Stimulated activated CD4-positive, alpha-beta T cell treated with anti-CD3 and anti-CD28 coated beads, Interleukin-1b, Interleukin-23, amount 100 ng/mL, for 24 hours (primary cell): ENCODE results near the gene SMIM44.

ENCODE experiments used
- DNase-seq, 4 experiments: peaks; one replicate each; pipeline ENCODE4 v3.0.0-alpha.2; 2020; ENCODE audit warnings: low read depth in 4 of 4, low spot score in 1 of 4

The SMIM44 gene

GRCh38 chr19:3501780-3502179 is 18.5 kb upstream of the SMIM44 start:
- DNase-seq: no peak

DNA sequence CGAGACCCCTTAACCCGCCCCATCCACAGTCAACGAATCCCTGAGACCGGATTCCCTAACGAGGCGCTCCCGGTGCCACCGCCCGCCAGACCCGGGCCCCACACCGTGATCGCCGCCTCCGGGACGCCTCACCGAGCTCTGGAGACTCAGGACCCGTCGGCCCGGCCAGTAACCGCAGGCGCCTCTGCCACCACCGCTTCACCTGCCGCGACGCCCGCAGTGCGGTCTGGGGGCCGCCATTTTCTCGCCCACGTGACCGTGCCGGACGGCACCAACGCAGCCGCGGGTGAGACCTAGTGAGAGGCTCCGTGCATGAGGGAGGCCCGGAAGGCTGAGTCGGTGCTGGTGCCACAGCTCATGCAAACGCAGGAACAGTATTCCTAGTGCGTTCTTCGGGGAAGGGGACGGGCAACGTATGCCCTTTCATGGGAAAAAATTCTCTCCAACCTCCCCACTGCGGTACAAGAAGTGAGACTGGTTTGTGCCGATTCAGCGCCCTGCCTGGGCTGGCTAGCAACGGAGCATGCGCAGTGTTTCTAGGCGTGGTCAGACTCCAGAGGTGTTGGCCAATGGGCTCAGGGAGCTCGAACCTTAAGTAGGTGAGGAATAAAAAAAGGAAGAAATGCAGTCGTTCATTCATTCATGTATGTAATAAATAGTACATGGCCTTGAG is 17.3 kb upstream of the SMIM44 start, which contains the start of gene DOHH:
Gene DOHH, minus strand, starts transcription at position 246 of the 673 bp plus-strand sequence. CDS start 3,860 bp downstream, outside the sequence.
- DNase-seq: peak; percentile 87 to 94 (median 92)

GRCh38 chr19:3499738-3500428 is 16.6 kb upstream of the SMIM44 start:
- no peak for DNase-seq

- DNase-seq: no peak
Observed at GRCh38 chr19:3497757-3498520, 14.7 kb upstream of the SMIM44 start.

GRCh38 chr19:3496392-3497273 is 13.4 kb upstream of the SMIM44 start:
- no peak for DNase-seq

GRCh38 chr19:3494559-3494958 is 11.3 kb upstream of the SMIM44 start:
- peak in 3 of 4 experiments; percentile 47 to 51 (median 50) for DNase-seq

DNA sequence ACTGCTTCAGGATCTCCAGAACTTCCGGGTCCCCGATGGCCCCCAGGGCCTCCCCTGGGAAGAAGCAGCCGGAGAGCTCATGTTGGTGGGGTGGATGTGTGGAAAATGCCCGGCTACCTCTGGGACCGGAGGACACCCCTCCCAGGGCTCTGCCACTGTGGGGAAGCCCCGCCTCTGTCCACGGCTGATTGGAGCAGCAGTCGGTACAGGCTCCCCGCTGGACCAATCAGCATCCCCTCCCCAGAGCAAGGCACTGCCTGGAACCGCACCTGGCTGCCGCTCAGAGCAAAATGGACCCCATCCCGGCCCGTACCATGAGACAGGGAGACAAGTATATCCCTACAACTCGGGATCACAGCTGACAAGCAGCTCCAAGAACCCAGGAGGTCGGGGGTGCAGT is 10.8 kb upstream of the SMIM44 start:
- no peak for DNase-seq

DNA sequence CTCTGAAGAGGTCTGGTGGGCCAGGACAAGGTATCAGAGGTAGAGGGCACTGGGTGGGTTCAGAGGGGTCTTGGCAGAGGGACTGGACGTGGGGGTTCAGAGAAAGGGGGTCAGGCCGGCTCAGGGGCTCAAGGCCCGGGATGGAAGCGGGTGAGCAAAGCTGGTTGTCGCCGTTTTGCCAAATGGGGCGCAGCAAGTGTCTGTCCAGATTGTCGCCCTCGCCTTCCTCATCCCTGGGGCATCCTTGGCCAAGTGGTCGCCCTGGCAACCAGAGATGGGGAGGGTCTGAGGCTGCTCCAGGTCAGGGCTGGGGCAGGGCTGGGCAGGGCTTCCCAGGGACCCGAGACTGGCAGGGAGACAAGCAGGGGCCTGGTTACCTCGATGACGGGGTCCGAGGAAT is 10.4 kb upstream of the SMIM44 start:
- no peak for DNase-seq

DNA sequence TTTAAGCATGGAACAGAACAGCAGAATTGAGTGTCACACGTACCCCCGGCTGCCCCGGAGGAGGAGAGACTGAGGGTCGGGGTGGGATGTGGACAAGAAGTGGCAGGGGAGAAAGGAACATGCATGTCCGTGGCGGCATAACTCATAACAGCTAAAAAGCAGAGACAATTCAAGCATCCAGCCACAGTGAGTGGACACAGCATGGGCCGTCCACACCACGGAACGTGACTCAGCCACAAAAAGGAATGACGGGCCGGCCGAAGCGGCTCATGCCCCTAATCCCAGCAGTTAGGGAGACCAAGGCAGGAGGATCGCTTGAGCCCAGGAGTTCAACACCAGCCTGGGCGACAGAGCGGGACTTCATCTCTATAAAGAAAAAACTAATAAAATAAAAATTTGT is 9.7 kb upstream of the SMIM44 start:
- DNase-seq: no peak

- no peak for DNase-seq
Observed at GRCh38 chr19:3492131-3492839, 9.0 kb upstream of the SMIM44 start.

DNA sequence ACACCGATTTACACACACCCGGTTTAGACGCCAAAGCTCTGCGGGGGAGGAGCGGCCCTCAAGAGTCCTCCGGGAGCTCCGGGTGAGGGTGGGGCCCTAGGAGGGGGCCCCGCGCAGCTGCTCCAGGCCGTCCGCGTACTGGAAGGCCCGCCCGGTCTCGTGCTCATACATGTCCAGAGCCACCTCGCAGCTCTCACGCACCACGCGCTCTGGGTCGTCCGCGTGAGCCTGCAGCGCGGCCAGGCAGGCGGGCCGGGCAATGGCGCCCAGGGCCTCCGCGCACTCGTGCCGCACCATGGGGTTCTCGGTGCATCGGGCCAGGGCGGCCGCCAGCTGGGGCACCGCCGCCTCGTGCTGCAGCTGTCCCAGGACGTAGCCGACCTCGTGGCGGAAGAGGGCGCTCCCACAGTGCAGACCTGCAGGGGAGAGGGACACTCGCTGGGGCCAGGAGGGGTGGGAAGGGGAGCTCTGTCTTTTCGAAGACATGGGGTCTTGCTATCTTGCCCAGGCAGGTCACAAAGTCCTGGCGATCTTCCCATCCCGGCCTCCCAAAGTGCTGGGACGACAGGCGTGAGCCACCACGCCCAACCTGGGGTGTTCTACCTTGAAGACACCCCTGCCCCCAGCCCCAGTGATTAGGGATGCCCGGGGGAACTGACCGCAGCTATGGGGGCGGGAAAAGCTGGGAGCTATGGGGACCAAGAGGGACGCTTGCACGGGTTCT is 8.3 kb upstream of the SMIM44 start:
- DNase-seq: no peak

DNA sequence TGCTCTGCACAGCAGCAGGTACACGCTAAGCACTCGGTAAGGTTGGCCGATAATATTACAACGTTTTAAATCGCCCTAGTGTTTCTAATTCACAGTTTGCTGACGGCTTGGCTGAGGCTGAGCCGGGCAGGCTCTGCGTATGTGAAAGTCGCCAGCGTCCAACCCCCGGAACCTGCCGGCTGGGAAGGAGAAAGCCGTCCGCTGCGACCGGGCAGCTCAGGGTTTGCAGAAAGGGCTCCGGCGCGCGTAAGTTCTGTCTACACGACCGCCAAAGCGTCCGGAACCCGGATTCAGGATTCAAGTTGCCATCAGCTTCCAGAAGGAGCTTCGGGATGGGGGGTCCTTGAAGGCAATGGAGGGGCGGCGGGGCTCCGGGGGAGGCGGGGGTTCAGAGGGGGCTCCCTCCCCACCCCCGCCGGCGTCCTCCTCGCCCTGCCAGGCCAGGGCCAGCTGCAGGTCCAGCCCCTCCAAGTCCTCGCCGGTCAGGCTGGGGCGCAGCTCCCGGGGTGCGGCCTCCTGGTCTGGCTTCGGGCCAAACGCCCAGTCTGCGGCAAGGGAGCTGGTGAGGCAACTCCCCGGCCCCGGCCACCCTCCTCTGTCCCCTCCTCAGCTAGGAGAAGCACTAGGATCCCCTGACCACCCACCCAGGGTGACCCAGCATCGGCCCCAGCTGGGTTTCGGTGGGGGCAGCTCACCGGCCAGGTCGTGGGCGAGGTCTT is 575 bp downstream of the SMIM44 start:
- no peak for DNase-seq

- no peak for DNase-seq
Observed at GRCh38 chr19:3481241-3482090, 1.8 kb downstream of the SMIM44 start.

GRCh38 chr19:3480383-3481091 is 2.7 kb downstream of the SMIM44 start, which contains the start of gene SMIM24:
Gene SMIM24 (minus strand): TSS chr19:3480525. CDS start chr19:3480463, 62 bp downstream.
- DNase-seq: no peak

DNA sequence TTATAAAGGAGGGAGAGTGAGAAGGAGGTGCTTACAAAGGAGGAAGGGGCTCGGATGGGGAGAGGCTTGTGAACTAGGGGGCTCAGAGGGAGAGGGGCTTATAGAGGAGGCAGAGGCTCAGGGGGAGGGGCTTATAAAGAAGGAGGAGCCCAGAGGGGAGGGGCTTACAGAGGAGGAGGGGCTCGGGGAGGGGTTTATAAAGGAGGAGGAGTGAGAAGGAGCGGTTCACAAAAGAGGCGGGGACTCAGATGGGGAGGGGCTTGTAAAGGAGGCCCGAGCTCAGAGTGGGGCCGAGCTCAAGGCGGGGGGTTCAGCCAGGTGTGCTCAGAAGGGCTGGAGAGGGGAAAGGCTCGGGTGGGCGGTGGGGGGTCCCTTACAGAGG is 3.4 kb downstream of the SMIM44 start:
- DNase-seq: no peak

DNA sequence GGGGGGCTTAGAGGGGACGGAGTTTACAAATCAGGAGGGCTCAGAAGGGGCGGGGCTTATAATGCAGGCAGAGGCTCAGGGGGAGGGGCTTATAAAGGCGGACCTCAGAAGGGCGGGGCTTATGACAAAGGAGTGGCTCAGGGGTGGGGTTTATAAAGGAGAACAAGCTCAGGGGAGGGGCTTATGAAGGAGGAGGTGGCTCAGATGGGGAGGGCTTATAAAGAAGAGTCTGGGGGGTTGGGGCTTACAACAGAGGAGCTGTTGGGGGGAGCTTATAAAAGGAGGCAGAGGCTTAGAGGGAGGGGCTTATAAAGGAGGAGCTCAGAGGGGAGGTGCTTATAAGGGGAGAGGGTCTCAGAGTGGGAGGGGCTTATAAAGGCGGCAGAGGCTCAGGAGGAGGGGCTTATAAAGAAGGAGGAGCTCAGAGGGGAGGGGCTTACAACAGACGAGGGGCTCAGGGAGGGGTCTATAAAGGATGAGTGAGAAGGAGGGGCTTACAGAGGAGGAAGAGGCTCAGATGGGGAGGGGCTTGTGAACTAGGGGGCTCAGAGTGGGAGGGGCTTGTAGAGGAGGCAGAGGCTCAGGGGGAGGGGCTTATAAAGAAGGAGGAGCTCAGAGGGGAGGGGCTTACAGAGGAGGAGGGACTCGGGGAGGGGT is 3.9 kb downstream of the SMIM44 start:
- DNase-seq: no peak
